Bone marrow (tissue), 2 donors: ENCODE measurements around the gene ZNF275.
"Not testable (repeated sequence)": the region's sequence is repeated elsewhere in the genome, so short reads cannot be mapped to it uniquely, and the experiment has no call there.

Experiments used
- DNase-seq, 2 donors: peaks; one replicate each; lab custom pipeline; 2025; lab: John Stamatoyannopoulos, UW

The ZNF275 gene

DNA sequence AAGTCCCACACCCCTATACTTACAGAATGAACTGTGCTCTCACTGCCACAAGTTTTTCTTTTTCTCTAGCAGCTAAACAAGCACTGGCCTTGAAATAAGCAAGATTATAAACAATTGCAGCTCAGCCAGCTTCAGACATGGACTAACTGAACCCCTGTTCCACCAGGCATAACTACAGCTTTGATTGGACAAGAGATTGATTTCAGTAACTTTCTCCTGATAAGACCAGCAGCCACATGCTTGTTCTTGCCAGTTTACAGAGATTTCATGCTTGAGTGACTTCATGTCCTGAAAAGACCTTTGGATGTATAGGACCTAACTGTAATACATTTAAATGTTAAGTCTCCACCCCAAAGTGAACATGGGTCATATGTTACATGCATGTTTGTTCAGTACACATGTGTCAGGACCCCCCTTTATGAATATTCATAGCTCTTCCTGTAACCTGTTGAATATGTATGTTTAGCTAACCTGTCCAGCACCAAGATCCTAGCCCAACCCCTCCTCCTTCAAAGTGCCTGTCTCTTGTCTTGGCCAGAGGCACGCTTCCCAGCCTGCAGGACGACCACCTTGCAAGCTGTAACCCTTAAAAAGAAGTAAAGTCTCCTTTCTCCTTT, 27.9 kb downstream of the ZNF275 start:
- no peak for DNase-seq

GRCh38 chrX:153365670-153366069, 31.7 kb downstream of the ZNF275 start:
- DNase-seq = no peak

DNA sequence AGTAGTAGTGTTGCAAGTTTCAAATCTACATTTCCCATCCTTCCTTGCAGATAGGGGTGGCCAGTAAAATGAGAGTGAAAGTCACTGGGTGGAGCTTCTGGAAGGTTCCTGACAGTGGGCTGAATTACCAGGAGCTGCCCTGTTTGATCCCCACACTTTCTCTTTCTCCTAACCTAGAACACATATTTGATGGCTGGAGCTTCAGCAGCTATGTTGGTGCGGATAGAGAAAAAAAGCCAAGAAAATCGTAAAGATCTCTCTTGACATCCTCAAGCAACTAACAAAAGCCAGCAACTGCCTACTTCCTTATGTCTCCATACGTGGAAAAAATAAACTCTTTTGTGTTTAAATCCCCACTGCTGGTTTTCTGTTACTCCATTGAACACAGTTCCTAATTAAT, 32.2 kb downstream of the ZNF275 start:
- DNase-seq = no peak

DNA sequence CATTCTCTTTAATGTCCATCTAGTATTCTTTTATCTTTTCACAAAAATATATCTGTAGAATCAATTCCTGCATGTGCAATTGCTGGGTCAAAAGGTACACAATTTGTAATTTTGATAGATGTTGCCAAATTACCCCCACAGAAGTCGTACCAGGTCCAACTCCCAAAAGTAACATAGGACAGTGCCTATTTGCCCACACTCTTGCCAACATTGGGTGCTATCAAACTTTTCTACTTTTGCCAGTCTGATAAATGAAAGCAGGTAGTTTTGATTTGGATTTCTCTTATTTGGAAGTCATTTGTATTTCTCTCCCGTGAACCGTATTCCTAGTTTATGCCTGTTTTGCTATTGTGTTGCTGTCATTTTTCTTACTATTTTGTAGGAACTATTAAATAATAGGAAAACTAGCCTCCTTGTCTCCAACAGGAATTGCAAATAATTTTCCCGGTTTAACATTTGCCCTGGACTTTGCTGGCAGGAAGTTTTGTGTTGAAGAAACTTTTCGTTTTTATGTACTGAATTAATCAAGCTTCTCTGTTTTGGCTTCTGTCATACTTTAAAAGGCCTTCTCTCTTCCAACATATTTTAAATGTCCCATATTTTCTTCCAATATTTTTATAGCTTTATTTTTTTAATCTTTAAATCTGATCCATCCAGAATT, 33.1 kb downstream of the ZNF275 start:
- no peak for DNase-seq

GRCh38 chrX:153370293-153371055, 36.5 kb downstream of the ZNF275 start:
- no peak for DNase-seq

DNA sequence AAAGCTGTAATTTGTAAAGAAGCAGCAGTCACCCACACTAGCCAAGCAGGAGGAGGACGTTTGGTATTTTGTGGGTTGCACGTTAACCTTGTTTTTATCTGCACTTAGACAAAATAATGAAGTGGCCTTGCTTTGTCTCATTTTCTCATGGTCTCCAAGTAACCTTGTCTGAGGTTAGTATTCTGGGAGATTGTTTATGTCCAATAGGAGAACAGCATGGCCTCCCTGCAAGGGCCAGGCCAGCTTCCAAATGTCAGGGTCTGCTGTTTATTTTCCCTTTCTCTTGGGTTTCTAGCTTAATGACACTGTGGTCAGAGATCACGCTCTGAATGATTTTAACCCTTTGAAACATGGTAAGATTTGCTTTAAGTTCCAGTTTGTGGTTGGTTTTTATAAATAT, 37.3 kb downstream of the ZNF275 start:
- DNase-seq = no peak

DNA sequence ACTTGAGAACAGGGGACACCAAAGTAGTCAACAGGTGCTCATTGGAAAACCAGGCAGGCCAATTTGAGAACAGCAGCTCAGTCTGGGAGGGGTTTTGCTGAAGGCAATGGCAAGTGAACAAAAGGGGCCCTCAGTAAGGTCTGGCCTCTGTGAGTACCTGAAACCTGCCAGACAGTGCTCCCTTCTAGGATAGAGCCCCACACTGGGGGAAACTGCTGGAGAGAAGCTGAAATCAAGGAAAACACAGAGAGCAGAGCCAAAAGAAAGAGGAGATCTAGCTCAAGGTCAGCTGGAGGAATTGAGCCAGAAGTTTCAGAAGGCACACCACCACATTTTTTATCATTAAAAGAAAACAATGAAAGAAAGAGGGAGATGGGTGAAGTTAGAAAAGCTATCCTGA, 39.0 kb downstream of the ZNF275 start:
- no peak for DNase-seq

DNA sequence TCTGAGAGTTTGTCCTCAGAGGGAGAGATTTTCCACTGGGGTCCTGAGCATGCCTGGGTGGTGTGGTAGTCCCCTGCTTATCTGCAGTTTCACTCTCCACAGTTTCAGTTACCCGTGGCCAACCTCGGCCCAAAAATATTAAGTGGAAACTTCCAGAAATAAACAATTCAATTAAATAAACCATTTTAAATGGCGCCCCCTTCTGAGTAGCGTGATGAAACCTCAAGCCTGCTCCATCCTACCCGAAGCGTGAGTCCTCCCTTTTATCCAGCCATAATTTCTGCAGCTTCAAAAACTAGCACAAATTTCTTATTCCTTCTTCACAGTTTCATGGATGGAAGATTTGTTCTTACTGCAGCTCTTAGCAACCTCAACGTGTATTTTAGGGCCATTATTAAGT, 40.5 kb downstream of the ZNF275 start:
- DNase-seq = no peak

- no peak for DNase-seq
These were observed 41.6 kb downstream of the ZNF275 start for GRCh38 chrX:153375571-153375970.

GRCh38 chrX:153377727-153378126, 43.8 kb downstream of the ZNF275 start:
- DNase-seq = no peak

- no peak for DNase-seq
These were observed 44.7 kb downstream of the ZNF275 start for GRCh38 chrX:153378607-153379006.

GRCh38 chrX:153379508-153379907, 45.6 kb downstream of the ZNF275 start:
- no peak for DNase-seq

DNA sequence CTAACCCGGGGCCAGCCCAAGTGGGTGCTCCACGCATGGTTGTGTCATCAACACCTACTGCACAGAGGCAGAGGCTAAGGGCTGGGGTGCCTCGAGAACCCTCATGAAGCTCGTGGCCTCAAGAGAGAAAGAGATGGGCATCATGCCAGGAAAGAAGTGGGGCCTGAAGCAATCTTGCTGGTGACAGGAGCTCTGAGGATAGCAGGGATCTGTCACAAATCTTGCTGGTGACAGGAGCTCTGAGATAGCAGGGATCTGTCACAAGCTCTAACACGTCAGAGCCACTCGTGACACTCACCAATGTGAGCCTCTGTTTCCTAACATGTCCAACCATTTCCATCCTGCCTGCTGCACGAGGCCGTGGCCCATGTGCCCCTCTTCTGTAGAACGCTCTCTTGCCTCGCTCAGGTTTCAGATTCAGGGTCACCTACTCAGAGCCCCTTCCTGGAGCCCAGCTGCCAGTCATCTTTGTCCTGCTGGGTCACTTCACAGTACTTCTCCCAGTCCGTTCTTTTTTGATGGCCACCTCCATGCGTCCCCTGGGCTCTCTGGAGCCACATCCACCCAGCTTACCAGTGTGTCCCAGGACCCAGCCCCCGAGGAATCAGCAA, 46.1 kb downstream of the ZNF275 start:
- no peak for DNase-seq

GRCh38 chrX:153380691-153381090, 46.7 kb downstream of the ZNF275 start:
- no peak for DNase-seq

GRCh38 chrX:153381684-153382532, 48.0 kb downstream of the ZNF275 start:
- peak in 1 of 2 donors; percentile 15 for DNase-seq

DNA sequence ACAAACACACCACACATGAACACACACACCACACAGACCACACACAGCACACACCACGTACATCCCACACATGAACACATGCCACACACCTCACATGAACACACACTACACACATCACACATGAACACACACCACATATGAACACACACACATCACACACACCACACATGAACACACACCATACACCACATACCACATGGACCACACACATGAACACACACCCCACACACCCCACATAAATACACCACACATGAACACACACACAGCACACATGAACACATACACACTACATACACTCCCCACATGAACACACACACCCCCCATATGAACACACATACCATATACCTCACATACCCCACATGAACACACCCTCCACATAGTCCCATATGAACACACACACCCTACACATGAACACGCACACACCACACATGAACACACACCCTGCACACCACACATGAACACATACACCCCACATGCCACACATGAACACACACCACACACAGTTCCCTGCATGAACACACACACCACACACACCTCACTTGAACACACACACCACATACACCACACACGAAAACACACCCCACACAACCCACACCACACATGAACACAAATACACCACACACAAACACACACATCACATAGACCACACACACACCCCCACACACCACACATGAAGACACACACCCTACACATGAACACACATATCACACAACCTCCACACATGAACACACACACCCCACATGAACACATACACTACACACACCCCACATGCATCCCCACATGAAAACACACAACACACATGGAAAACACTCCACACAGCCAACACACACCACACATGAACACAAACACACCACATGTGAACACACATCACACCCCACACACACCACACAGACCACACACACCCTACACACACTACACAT, 48.9 kb downstream of the ZNF275 start:
- DNase-seq = no peak

GRCh38 chrX:153384390-153384789, 50.4 kb downstream of the ZNF275 start:
- DNase-seq = no peak

GRCh38 chrX:153384973-153385372, 51.0 kb downstream of the ZNF275 start:
- DNase-seq = not testable (repeated sequence)

DNA sequence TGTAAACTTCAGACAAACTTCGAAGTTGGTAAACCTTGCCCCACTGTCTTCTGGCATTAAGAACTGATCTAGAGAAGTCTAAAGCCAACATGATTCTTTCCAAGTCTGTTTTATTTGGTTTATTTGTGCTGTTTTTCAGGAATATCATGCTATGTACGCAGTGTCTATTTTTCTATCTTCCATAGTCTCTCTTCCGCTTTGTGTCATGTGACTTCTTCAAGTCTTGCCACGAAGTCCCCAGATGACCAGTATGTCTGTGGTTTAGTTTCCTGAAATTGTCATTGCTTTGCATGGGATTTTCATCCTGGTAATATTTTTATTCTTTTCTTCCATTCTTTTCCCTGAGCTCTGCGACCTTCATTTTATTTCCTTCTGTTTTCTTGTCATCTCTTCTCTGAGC, 52.1 kb downstream of the ZNF275 start:
- DNase-seq = no peak

DNA sequence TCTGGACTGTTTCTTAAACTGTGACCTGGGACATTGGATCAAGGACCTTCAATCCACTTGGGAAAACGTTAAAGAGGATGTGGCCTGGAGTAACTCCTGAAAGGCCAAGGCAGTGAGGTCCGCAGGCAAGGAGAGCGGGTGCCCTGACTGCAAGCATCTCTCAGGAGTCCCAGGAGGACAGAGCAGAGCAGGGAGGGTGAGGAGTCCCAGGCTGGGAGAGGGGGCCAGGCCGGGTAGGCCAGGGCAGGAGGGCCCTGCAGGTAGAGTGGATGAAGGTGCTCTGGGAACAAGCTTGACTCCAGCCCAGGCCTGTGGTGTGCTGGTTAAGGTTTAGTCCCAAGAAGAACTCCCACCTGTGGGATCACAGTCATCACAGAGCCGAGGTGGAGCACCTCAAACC, 53.4 kb downstream of the ZNF275 start:
- DNase-seq = no peak
